ENCODE data around the gene GPR146. TPM values are rescaled to one million over a fixed set of nuclear protein-coding genes. Genes with fewer than 3 reads are reported as not detected.

The GPR146 gene
- total and polyA plus RNA-seq, 4 experiments from 2014 or later: 8.8 to 22.2 (median 10.1) TPM

DNA sequence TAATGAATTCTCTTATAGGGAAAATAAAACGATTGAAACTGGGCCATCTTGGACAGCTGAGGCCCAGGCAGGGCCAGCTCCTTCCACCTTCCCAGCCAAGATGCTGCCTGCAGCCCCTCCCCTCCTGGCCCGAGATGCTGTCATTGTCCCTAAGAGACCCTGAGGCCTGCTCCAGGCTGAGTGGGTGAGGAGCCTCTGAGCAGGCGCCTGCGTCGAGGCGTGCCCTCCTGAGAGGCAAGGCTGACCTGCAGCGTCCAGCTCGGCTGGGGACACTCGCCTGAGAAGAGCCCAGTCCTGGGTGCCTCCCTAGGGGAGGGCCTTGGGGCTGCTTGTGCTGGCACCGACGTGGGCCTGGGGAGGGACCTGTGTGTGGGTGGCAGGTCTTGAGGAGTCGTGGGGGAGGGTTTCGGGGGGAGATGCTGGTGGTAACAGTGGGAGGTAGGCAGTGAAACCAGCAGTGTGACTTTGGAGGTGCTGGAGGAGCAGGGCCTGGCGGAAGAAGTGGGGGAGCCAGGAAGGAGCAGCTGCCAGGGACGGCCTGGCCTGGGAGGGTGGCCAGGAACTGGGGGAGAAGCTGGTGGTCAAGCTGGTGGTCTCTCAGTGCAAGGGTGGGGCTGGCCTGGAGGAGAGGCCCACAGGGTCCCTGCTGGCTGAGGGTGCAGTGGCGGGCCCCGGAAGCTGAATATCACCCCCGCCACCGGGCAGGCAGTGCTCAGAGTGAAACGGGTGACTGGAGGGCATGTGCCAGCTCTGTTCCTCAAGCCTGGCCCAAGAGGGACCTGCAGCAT is 7.9 kb downstream of the GPR146 start:
- DNase-seq: no peak
- Histone ChIP-seq H3K27ac (ENCODE audit: low read depth, low read length) (no peak overlapping the region), H3K4me3 (ENCODE audit: low read length in 2 of 2) (no peak overlapping the region), H3K27me3 (ENCODE audit: insufficient read depth, low read length) (no peaks in the 10 kb centered on the region), H3K36me3 (ENCODE audit: insufficient read depth, low read length) (no peaks in the 10 kb centered on the region), H3K9me3 (ENCODE audit: control insufficient read depth in 1 of 2, low read length in 2 of 2) (no peaks in the 10 kb centered on the region), H3K4me1 (ENCODE audit: insufficient read depth, low read length) (peaks cover 52% of the 10 kb centered on the region)
- ChIA-PET CTCF (ENCODE audit: partially characterized antibody) (interaction anchor here (6.5 kb wide), 1 partner anchor 58 kb away, joined by 35 read pairs; no protein-coding TSS in a partner anchor), POLR2A (ENCODE audit: partially characterized antibody) (no interaction called here)
- H3K36me3 Mint-ChIP-seq: no peaks in the 10 kb centered on the region
- peaks cover 19 to 74% (median 48%) of the 10 kb centered on the region in 4 donors for H3K4me1 Mint-ChIP-seq
- H3K4me3 Mint-ChIP-seq: no peak overlapping the region
- intact Hi-C loops (cut with micrococcal nuclease): no loop called here
- H3K9me3 Mint-ChIP-seq: no peaks in the 10 kb centered on the region
- H3K27me3 Mint-ChIP-seq: no peaks in the 10 kb centered on the region
- H3K27ac Mint-ChIP-seq: peak overlapping the region in 2 of 7 donors; percentile 41 to 64

DNA sequence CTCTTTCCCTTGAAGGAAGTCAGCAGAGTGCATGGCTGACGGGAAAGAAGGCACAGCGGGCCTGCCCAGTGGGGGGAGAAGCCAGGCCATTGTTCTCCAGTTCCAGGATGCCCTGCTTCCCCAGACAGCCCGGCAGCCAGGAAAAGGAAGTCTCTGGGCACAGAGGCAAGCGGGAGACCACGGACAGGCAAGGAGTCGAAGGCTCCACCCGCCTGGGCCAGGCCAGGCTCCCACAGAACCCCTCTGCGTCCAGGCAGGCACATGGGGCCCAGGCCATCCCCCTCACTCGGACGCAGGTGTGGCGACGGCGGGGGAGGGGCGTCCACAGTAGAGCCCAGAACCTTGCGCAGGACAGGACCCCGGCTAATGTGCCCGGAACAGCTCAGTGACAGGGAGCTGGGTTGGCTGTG is 8.7 kb downstream of the GPR146 start:
- DNase-seq: no peak
- H3K4me1 Mint-ChIP-seq: peaks cover 13 to 66% (median 40%) of the 10 kb centered on the region in 4 donors
- intact Hi-C loops (cut with micrococcal nuclease): no loop called here
- H3K27ac Mint-ChIP-seq: no peak overlapping the region
- H3K27me3 Mint-ChIP-seq: no peaks in the 10 kb centered on the region
- Histone ChIP-seq H3K4me3 (ENCODE audit: low read length in 2 of 2) (no peak overlapping the region), H3K36me3 (ENCODE audit: insufficient read depth, low read length) (no peaks in the 10 kb centered on the region), H3K27me3 (ENCODE audit: insufficient read depth, low read length) (no peaks in the 10 kb centered on the region), H3K4me1 (ENCODE audit: insufficient read depth, low read length) (peaks cover 44% of the 10 kb centered on the region), H3K27ac (ENCODE audit: low read depth, low read length) (no peak overlapping the region), H3K9me3 (ENCODE audit: control insufficient read depth in 1 of 2, low read length in 2 of 2) (no peaks in the 10 kb centered on the region)
- POLR2A ChIA-PET (ENCODE audit: partially characterized antibody): no interaction called here
- CTCF ChIA-PET (ENCODE audit: partially characterized antibody): interaction anchor here (0.6 to 6.5 kb wide), 4 partner anchors 8 to 59 kb away, joined by 3 to 35 read pairs (median 16); partner anchors contain the start of gene GPR146
- H3K9me3 Mint-ChIP-seq: no peaks in the 10 kb centered on the region
- no peak overlapping the region for H3K4me3 Mint-ChIP-seq
- no peaks in the 10 kb centered on the region for H3K36me3 Mint-ChIP-seq

DNA sequence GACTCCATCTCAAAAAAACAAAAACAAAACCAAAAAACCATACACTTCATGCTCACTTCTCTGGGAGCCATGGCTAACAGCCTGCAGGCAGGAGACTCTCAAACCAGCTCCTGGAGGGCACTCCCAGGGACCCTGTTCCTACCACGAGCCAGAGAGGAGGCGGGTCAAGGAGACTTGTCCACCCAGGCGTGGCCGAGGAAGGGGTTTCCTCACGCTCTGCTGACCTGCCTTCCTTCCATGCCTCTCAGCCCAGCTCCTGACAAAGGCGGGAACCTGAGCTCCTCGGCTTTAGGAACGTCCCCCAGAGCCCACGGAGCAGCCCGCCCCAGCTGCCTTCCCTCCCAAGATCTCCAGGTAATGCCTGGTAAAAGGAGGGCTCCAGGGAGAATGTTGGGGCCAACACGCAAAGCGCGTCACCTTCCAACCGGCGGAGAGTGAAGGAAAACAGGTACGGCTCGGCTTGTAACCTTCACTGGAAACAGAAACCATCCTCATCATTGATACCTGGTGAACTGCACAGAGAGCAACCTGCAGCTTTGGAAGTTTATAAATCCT is 9.5 kb downstream of the GPR146 start:
- no peak overlapping the region for H3K4me3 ChIP-seq (ENCODE audit: low read length in 2 of 2)
- no peaks in the 10 kb centered on the region for H3K36me3 ChIP-seq (ENCODE audit: insufficient read depth, low read length)
- H3K9me3 Mint-ChIP-seq: no peaks in the 10 kb centered on the region
- no peaks in the 10 kb centered on the region for H3K27me3 Mint-ChIP-seq
- no peaks in the 10 kb centered on the region for H3K27me3 ChIP-seq (ENCODE audit: insufficient read depth, low read length)
- no peak for DNase-seq
- peaks cover 42% of the 10 kb centered on the region for H3K4me1 ChIP-seq (ENCODE audit: insufficient read depth, low read length)
- ChIA-PET POLR2A (ENCODE audit: partially characterized antibody) (interaction anchor here (1.0 to 1.1 kb wide), 2 partner anchors 9 to 79 kb away, joined by 3 to 4 read pairs; no protein-coding TSS in a partner anchor), CTCF (ENCODE audit: partially characterized antibody) (interaction anchor here (1.5 to 6.5 kb wide), 3 partner anchors 9 to 60 kb away, joined by 11 to 35 read pairs (median 20); partner anchors contain the start of gene GPR146)
- peak overlapping the region in 3 of 8 donors; percentile 11 to 38 (median 20) for H3K4me3 Mint-ChIP-seq
- intact Hi-C loops (cut with micrococcal nuclease): no loop called here
- peak overlapping the region in 2 of 7 donors; percentile 38 to 65 for H3K27ac Mint-ChIP-seq
- H3K36me3 Mint-ChIP-seq: peaks cover 3 to 4% of the 10 kb centered on the region in 2 donors
- H3K9me3 ChIP-seq (ENCODE audit: control insufficient read depth in 1 of 2, low read length in 2 of 2): no peaks in the 10 kb centered on the region
- H3K4me1 Mint-ChIP-seq: peaks cover 15 to 62% (median 36%) of the 10 kb centered on the region in 4 donors
- no peak overlapping the region for H3K27ac ChIP-seq (ENCODE audit: low read depth, low read length)

DNA sequence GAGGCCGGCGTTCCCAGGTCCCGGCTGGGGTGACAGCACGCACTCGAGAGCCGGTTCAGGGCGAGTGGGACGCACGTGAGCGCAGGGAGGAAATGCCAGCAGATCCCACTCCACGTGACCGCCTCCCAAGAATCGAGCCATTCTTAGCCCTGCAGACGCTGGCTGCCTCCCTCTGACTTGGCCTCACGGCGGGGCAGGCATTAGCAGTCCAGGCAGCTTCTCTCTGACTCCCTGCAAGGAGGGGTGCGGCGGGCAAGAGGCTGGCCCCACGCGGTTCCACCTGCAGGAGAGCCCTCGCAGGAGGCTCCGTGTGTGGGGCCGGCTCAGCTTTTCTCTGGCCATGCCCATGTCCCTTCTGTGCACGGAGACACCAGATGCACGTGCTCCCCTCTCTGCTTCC is 10.1 kb downstream of the GPR146 start:
- peak overlapping the region in 3 of 7 donors; percentile 29 to 65 (median 52) for H3K27ac Mint-ChIP-seq
- H3K4me3 ChIP-seq (ENCODE audit: low read length in 2 of 2): no peak overlapping the region
- ChIA-PET CTCF (ENCODE audit: partially characterized antibody) (interaction anchor here (1.5 to 6.5 kb wide), 3 partner anchors 10 to 61 kb away, joined by 11 to 35 read pairs (median 20); partner anchors contain the start of gene GPR146), POLR2A (ENCODE audit: partially characterized antibody) (interaction anchor here (1.0 to 1.1 kb wide), 2 partner anchors 10 to 80 kb away, joined by 3 to 4 read pairs; no protein-coding TSS in a partner anchor)
- no peaks in the 10 kb centered on the region for H3K27me3 ChIP-seq (ENCODE audit: insufficient read depth, low read length)
- H3K4me1 ChIP-seq (ENCODE audit: insufficient read depth, low read length): peaks cover 40% of the 10 kb centered on the region
- peaks cover 3 to 5% of the 10 kb centered on the region in 2 donors for H3K36me3 Mint-ChIP-seq
- H3K36me3 ChIP-seq (ENCODE audit: insufficient read depth, low read length): no peaks in the 10 kb centered on the region
- H3K4me1 Mint-ChIP-seq: peaks cover 11 to 60% (median 34%) of the 10 kb centered on the region in 4 donors
- peak overlapping the region in 3 of 8 donors; percentile 57 to 89 (median 87) for H3K4me3 Mint-ChIP-seq
- intact Hi-C loops (cut with micrococcal nuclease): no loop called here
- no peaks in the 10 kb centered on the region for H3K27me3 Mint-ChIP-seq
- no peaks in the 10 kb centered on the region for H3K9me3 ChIP-seq (ENCODE audit: control insufficient read depth in 1 of 2, low read length in 2 of 2)
- H3K9me3 Mint-ChIP-seq: no peaks in the 10 kb centered on the region
- no peak overlapping the region for H3K27ac ChIP-seq (ENCODE audit: low read depth, low read length)
- DNase-seq: no peak

DNA sequence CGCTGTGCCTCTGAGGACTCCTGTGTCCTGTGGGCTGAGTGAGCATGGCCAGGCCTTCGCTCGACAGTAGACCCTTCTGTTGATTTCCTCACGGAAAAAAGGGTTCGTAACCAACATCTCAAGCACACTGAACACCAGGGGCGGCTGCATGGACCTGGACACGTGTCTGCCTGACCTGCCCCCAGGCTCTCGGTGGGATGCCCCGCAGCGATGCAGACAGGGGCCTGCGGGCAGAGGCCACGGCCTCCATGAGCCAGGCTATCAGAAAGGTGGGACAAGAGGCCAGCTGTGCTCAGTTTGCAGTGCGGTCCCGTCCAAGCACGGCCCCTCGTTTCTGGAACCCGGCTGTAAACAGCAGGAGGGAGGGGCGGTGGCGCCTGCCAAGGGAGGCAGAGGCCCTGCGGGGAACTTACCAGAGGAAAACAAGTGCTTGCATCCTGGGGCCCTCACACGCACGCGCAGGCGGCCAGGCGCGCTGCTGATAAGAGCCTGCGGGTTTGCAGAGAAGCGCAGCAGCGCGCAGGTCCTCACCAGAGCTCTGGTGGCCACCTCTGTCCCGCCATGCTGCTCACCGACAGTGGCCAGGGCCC is 10.6 kb downstream of the GPR146 start:
- peak overlapping the region in 5 of 7 donors; percentile 17 to 90 (median 60) for H3K27ac Mint-ChIP-seq
- H3K9me3 Mint-ChIP-seq: no peaks in the 10 kb centered on the region
- Histone ChIP-seq H3K4me1 (ENCODE audit: insufficient read depth, low read length) (peaks cover 35% of the 10 kb centered on the region), H3K9me3 (ENCODE audit: control insufficient read depth in 1 of 2, low read length in 2 of 2) (no peaks in the 10 kb centered on the region), H3K27me3 (ENCODE audit: insufficient read depth, low read length) (no peaks in the 10 kb centered on the region), H3K27ac (ENCODE audit: low read depth, low read length) (peak overlapping the region; percentile 9), H3K4me3 (ENCODE audit: low read length in 2 of 2) (no peak overlapping the region), H3K36me3 (ENCODE audit: insufficient read depth, low read length) (no peaks in the 10 kb centered on the region)
- peak overlapping the region; percentile 71 to 89 (median 83) for H3K4me3 Mint-ChIP-seq
- intact Hi-C loops (cut with micrococcal nuclease): no loop called here
- ChIA-PET POLR2A (ENCODE audit: partially characterized antibody) (no interaction called here), CTCF (ENCODE audit: partially characterized antibody) (interaction anchor here (3.8 to 6.5 kb wide), 2 partner anchors 10 to 61 kb away, joined by 20 to 35 read pairs; no protein-coding TSS in a partner anchor)
- peaks cover 11 to 56% (median 29%) of the 10 kb centered on the region in 4 donors for H3K4me1 Mint-ChIP-seq
- peak; percentile 47 to 64 (median 56) for DNase-seq
- no peaks in the 10 kb centered on the region for H3K27me3 Mint-ChIP-seq
- peaks cover 3 to 5% of the 10 kb centered on the region in 2 donors for H3K36me3 Mint-ChIP-seq

DNA sequence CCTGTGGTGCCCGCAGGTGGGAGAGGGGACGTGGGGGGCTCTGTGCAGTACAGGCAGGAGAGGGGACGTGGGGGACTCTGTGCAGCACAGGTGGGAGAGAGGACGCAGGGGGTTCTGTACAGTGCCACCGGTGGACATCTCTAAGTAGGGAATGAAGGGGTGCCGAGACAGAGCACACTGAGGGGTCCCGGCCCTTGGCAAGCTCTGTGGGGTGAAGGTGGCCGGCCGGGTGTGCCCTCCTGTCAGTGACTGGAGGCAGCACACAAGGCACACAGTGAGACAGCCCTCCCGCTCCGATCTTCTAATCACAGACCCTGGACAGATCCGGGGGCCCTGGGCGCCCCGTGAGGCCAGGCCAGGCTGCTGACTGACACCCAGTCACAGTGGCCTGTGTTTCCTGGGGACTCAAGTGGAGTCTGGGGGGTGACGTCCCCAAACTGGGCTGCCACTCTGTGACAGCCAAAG is 11.2 kb downstream of the GPR146 start:
- Histone ChIP-seq H3K9me3 (ENCODE audit: control insufficient read depth in 1 of 2, low read length in 2 of 2) (no peaks in the 10 kb centered on the region), H3K27ac (ENCODE audit: low read depth, low read length) (peak overlapping the region; percentile 9), H3K4me3 (ENCODE audit: low read length in 2 of 2) (no peak overlapping the region), H3K36me3 (ENCODE audit: insufficient read depth, low read length) (no peaks in the 10 kb centered on the region), H3K27me3 (ENCODE audit: insufficient read depth, low read length) (no peaks in the 10 kb centered on the region), H3K4me1 (ENCODE audit: insufficient read depth, low read length) (peaks cover 32% of the 10 kb centered on the region)
- POLR2A ChIA-PET (ENCODE audit: partially characterized antibody): interaction anchor here (0.9 kb wide), 2 partner anchors 80 to 134 kb away, joined by 3 read pairs; partner anchors contain the start of gene COX19
- intact Hi-C loops (cut with micrococcal nuclease): no loop called here
- Mint-ChIP-seq H3K9me3 (no peaks in the 10 kb centered on the region), H3K27ac (peak overlapping the region in 5 of 7 donors; percentile 17 to 90 (median 60)), H3K4me3 (peak overlapping the region; percentile 71 to 89 (median 83)), H3K36me3 (peaks cover 3 to 5% of the 10 kb centered on the region in 2 donors), H3K4me1 (peaks cover 10 to 50% (median 27%) of the 10 kb centered on the region in 4 donors), H3K27me3 (no peaks in the 10 kb centered on the region)
- no peak for DNase-seq
- CTCF ChIA-PET (ENCODE audit: partially characterized antibody): interaction anchor here (3.8 to 6.5 kb wide), 2 partner anchors 10 to 62 kb away, joined by 20 to 35 read pairs; no protein-coding TSS in a partner anchor
